HG03159 (cell line): ENCODE measurements around the gene ANKRD62.
"Not testable (repeated sequence)": the region's sequence is repeated elsewhere in the genome, so short reads cannot be mapped to it uniquely, and the experiment has no call there.

Source experiments
- ATAC-seq: cut with Tn5 transposase; IDR thresholded peaks from one replicate; pipeline ENCODE4 v1.9.1; 2021; ENCODE audit warnings: mild to moderate bottlenecking, moderate library complexity; ENCODE audit not compliant: unreplicated experiment

The ANKRD62 gene

DNA sequence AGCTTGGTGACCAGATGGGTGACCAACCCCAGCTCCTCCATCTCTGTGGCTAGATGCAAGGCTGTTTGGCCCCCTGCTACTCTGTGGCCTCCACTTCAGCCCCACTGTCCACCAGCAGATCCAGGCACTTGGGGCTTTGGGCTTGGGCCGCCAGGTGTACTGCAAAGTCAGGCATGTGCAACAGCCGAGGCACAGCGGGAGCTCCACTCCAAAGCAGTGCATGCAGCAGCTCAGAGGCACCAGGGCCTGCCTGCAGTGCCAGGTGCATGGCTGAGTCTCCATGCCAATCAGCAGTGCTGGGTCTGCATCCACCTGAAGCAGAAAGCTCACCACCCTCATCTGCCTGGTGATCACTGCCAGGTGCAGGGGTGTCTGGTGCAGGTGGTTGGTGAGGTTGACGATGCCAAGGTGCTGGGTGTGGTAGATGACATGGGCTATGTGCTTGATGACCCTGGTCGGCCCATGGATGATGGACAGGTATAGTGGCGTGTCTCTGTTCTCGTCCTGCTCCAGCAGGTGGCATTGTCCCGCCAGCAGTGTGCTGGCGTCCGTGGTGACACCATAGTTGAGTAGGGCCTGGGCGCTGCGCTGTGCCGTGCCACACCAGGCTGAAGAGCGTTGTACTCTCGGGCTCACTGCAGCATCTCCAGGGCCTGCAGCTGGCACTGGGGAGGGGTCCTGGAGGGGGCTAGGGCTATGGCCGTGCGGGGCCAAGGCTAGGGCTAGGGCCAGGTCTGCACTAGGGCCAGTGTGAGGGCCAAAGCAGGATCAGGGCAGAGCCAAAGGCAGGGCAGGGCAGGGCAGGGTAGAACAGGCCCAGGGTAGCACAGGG is 1.0 kb upstream of the ANKRD62 start:
- no peak for ATAC-seq

DNA sequence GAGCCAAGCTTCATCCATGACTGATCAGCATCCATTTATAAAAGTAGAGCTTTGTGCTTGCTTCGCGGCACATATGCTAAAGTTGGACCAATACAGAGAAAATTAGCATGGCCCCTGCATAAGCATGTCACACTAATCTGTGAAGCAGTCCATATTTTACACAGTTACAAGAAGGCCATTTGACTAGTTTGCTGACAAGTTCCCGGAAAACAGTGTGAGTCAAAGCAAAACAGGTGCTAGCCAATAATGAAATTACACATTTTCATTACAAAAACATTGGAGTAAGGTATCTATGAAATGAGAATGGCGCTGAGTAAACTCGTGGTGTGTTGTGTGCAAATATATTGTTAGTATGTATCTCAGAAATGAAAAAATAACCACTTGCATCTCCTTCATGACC is 4.7 kb downstream of the ANKRD62 start:
- ATAC-seq = no peak

DNA sequence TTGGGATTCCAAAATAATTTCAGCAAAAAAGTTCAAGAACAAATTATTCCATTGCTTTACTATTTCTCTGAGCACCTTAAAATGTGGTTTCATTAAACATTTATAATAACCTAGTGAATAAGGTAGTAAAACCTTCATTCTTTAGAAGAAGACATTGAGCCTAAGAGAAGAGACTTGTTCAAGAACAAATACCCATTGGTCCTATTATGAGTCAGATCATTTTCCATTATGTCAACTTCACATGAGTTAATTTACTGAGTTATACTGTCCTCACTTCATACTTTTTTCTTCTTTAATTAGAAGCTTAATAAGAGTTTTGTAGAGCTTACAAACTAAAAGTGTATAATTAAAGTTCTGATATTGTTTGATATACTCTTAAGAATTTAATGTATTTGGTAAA is 5.5 kb downstream of the ANKRD62 start:
- ATAC-seq = no peak

DNA sequence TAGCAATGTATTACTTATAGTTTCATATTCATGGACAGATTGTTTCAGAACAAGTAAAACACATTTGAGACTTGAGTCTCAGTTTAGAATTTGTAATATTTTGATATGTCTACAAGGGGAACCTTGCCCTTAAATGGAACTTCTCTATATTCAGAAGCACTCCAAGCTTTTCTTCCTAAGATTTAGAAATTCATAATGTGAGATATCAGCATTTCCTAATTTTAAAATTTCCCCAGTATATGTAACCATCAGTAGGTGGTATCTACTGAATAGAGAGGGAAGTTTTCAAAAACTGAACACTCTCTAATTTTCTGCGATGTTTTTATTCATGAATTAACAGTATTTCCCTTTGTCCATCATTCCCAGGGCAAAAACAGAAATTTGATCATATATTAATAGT is 7.6 kb downstream of the ANKRD62 start:
- no peak for ATAC-seq

DNA sequence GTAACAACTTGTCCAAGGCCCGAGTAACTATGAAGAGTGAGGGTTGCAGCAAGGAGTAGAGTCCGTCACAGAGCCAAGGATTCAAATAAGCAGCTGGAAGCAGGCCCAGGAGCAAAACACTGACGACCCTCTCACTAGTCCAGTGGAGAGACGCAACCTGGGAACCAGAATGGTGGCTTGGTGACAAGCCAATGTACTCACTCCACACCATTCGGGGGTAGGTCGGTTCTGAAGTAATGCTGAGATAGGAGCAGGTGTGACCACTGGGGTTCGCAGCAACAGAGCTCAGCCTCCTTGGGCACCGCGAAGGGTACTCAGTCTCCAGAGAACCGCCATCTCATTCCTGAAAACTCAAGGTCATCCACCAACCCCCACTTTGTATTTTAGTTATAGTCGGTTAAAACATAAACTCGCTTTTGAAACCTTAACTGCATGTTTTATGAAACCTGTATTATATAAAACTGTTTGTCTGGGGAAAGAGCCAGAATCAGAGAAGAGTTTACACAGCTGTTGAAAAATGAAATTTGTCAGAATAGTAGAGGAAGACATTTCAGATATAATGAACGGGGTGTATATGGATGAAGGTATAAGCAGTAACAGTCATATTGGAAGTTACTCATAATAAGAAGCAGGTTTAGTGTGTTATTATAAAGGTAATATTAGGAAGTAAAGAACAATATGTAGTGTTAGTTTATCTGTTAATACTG is 8.6 kb downstream of the ANKRD62 start:
- ATAC-seq = no peak

DNA sequence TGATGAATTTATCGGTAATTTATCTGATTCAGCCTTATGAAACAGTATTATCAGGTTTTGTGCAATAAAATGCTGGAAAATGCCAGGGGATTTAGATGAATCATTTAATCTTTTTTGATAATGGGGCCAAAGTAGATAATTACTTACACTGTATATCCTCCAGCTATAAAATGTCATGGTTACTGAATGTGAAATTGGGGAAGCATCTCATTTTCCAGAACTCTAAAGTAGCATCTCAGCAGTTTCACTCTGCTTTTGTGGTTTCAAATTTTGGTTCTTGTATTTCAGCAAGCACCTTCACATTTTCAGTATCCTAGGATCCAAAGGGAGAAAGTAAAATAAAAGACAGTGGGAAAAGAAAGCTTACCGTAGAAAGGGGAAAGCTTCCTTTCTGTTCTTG is 12.8 kb downstream of the ANKRD62 start:
- ATAC-seq = no peak

DNA sequence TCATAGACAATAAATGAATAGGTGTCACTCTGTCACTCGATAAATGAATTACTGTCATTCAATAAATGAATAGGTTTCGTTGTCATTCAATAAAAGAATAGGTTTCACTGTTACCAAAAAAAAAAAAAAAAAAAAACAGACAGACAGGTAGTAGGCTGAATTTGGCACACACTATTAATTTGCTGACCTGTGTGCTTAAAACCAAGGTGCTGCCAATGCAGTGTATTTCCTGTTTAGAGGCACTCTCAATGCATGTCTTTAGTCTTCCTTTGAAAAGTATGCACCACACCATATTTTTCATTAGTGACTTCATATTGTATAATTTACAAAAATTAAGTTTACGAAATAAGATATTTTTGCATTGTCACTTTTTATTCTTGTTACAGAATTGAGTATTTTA is 16.2 kb downstream of the ANKRD62 start:
- ATAC-seq = no peak

DNA sequence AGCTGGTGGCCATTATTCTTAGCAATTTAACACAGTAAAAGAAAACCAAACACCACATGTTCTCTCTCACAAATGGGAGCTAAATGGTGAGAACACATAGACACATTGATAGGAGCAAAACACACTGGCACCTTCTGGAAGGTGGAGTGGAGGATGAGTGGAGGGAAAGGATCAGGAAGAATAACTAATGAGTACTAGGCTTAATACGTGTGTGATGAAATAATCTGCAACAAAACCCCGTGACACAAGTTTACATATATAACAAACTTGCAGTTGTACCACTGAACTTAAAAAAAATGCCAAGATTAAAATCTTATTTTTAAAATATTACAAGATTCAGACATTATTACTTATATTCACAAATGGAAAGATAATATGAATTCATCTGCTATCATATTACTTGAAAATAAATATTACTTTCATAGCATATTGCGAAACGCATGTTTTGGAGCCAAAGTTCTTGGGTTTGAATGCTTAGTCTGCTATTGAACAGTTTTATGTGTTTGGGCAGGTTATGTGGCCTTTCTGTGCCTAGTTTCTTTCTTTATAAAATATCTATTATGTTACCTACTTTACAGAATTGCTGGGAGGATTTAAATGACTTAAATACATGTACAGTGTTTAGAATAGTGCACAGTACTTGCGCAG is 20.5 kb downstream of the ANKRD62 start:
- ATAC-seq = no peak

DNA sequence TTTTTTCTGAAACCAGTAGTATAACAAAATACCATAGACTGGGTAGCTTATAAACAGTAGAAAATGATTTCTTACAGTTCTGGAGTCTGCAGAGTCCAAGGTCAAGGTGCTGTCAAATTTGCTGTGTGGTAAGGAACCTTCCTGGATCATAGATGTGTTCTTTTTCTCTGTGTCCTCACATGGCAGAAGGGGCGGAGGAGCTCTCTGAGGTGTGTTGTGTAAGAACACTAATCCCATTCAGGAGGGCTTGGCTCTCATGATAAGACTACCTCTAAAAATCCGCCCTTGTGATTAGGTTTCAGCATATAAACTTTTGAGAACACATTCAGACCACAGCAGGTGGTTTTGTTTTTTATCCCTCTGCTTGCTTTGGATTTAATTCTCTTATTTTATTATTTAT is 25.7 kb downstream of the ANKRD62 start:
- no peak for ATAC-seq

DNA sequence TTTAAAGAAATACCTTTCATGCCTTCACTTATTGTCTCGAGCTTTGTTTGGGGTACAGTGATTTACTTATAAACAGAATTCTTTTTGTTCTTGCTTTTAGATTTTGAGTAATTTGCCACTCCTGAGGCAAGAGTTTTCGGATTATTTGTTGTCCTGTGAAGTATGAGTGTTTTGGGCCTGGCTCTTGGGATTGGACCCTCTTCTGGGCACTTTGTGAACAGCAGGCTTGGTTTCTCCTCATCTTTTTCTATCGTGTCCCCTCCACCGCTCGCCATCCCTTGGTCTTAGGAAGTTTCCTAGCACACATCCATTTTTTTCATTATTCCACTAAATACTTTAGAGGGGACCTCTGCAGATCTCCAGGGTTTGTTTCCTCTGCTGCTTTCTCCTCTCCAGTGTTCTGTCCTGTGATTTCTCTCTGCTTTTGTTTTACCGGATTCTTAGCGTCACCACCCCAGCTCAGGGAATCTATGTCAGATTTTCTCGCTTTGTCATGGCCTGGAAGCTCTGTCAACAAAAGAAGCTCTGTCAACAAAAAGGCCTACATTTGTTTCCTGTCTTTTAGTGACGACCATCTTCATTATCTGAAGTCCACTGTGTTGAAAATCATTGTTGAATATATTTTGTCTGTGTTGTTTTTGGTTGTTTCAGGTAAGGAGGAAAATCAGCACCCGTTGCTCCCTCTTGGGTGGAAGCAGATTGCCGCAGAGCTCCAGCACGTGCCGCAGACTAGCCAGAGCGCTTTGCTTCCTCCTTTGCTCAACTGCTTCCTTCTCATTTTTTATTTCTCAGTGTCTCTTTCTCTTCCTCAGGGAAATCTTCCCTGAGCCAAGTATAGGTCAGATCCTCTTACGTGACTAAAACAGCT is 27.8 kb downstream of the ANKRD62 start:
- ATAC-seq = no peak

DNA sequence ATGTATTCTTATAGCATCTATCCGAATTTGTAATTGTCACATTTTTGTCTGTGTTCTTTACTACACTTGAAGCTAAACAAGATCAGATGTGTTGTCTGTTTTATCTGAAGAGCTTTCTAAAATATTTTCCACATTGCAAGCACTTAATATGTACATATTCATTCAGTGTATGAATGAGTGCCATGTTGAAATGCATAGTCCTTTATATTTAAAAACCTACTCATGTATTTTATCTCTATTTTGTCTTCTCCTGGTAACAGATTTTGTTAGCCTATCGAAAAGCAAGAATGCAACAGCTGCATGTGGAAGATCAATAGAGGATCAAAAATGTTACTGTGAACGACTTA is 28.4 kb downstream of the ANKRD62 start:
- not testable (repeated sequence) for ATAC-seq

DNA sequence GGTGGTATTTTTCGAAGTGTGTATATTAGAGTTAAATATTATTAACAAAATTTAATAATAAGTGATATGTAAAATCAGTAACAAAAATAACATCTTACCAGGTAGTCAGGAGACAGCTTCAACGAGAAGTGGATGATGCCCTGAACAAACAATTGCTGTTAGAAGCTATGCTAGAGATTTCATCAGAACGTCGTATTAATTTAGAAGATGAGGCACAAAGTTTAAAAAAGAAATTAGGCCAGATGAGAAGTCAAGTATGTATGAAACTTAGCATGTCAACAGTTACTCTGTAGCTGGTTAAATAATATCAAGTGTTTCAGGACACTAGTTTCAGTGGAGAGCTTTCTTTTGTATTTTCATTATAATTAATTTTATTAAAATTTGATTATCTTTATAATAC is 34.0 kb downstream of the ANKRD62 start:
- not testable (repeated sequence) for ATAC-seq

DNA sequence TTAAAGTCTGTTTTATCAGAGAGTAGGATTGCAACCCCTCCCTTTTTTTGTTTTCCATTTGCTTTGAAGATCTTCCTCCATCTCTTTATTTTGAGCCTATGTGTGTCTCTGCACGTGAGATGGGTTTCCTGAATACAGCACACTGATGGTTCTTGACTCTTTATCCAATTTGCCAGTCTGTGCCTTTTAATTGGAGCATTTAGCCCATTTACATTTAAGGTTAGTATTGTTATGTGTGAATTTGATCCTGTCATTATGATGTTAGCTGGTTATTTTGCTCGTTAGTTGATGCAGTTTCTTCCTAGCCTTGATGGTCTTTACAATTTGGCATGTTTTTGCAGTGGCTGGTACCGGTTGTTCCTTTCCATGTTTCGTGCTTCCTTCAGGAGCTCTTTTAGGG is 45.2 kb downstream of the ANKRD62 start:
- ATAC-seq = not testable (repeated sequence)

DNA sequence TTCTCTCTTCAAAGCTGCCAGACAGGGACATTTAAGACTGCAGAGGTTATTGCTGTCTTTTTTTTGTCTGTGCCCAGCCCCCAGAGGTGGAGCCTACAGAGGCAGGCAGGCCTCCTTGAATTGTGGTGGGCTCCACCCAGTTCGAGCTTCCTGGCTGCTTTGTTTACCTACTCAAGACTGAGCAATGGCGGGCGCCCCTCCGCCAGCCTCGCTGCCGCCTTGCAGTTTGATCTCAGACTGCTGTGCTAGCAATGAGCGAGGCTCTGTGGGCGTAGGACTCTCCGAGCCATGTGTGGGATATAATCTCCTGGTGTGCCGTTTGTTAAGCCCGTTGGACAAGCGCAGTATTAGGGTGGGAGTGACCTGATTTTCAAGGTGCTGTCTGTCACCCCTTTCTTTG is 47.2 kb downstream of the ANKRD62 start:
- not testable (repeated sequence) for ATAC-seq

DNA sequence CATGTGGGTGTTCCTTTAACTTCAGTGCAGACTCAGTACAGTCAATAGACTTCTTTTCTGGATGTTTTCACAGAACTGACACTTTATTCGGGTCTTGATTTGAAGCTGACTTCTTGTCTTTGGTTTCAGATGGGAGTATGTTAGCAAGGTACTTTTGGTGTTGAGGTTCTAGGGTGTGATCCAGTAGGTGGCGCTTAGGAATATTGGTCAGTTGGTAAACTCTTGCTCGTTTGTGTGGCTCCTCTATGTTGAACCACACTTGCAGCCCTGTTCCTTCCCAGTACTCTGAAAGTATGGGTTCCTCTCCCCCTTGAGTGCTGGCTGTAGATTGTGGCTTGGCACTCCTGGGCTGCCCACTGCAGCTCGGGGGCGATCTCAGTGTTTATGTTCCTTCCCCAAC is 48.1 kb downstream of the ANKRD62 start:
- not testable (repeated sequence) for ATAC-seq

DNA sequence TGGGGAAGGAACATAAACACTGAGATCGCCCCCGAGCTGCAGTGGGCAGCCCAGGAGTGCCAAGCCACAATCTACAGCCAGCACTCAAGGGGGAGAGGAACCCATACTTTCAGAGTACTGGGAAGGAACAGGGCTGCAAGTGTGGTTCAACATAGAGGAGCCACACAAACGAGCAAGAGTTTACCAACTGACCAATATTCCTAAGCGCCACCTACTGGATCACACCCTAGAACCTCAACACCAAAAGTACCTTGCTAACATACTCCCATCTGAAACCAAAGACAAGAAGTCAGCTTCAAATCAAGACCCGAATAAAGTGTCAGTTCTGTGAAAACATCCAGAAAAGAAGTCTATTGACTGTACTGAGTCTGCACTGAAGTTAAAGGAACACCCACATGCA is 55.8 kb downstream of the ANKRD62 start:
- not testable (repeated sequence) for ATAC-seq

DNA sequence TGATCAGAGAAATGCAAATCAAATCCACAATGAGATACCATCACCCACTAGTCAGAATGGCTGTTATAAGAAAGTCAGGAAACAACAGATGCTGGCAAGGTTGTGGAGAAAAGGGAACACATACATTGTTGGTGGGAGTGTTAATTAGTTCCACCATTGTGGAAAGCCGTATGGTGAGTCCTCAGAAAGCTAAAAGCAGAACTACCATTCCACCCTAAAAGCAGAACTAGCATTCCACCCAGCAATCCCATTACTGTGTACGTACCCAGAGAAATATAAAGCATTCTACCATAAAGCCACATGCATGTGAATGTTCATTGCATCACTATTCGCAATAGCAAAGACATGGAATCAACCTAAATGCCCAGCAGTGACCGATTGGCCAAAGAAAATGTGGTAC is 60.7 kb downstream of the ANKRD62 start:
- ATAC-seq = no peak

DNA sequence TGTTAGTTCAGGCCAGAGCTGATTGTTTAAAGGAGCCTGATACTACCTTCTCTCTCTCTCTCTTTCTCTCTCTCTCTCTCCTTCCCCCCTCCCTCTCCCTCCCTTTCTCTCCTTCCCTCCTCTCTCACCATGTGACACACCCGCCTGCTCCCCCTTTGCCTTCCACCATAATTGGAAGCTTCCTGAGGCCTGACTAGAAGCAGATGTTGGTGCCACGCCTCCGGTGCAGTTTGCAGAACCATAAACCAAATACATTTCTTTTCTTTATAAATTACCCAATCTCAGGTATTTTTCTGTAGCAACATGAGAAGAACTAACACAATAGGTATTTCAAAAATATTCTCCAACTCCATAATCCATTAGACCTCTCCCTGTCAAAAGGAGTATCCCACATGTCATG is 62.4 kb downstream of the ANKRD62 start:
- ATAC-seq = no peak

DNA sequence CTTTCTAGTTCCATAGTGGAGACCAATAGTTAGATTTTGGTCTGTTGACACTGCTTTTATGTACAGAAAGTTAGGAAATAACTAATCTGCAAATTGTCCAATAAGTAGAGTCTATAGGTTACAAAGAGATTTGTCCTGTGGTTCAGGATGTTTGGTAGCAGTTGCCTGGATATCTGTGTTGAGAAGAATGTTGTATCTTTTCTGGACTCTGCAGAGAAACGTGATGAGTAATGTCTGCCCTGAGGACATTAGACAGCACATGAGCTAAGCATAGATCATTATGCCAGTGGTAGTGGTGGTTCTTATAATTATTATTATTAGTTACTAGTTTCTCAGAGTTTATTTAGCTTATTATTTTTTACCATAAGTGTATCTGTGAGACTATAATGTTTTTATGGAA is 65.8 kb downstream of the ANKRD62 start:
- no peak for ATAC-seq

DNA sequence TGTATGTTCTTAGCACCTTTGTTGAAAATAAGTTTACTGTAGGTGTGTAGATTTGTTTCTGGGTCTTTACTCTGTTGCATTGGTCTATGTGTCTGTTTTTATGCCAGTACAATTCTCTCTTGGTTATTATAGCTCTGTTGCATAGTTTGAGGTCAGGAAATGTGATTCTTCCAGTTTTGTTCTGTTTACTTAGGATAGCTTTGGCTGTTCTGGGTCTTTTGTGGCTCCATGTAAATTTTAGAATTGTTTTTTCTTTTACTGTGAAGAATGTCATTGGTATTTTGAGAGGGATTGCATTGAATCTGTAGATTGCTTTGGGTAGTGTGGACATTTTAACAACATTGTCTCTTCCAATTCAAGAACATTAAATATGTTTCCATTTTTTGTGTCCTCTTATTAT is 69.1 kb downstream of the ANKRD62 start:
- no peak for ATAC-seq
